OCI-LY7 (cell line): ENCODE measurements around the gene PDXK.

Experiments
- EZH2phosphoT487 ChIP-seq: fragments of 200-600 bp; sonication (generic); IDR thresholded peaks from 2 replicates; pipeline ENCODE4 v1.6.1; 2018; ENCODE audit warnings: low read depth, borderline replicate concordance, mild to moderate bottlenecking, mixed run types, antibody characterized with exemption, low read length, moderate library complexity, mixed read lengths
- TF ChIP-seq, protein P1 (sequence below): fragments of 200-600 bp; sonication (generic); conservative IDR thresholded peaks from 2 replicates; pipeline ENCODE4 v1.5.1; 2014; ENCODE audit warnings: mild to moderate bottlenecking, antibody characterized with exemption, low read length, moderate library complexity, mixed read lengths

DNA sequence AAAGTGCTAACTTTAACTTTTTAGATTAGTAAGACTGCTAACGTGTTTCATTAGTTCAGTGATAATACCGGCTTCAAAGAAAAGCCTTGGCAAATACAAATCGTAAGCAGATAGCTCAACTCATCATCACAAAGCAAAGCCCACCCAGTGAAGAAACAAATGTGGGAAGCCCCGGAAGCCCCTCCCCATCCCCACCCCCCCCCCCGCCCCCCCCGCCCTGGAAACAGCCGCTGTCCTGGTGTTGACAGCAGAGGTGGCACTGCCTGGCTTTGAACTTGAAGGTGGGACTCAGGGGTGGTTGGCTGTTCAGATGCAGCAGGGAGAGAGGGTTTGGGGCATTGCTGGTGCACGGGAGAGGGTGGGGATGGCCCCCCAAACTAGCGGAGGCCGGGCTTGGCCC, 14.1 kb downstream of the PDXK start:
- TF ChIP-seq, protein P1, sequence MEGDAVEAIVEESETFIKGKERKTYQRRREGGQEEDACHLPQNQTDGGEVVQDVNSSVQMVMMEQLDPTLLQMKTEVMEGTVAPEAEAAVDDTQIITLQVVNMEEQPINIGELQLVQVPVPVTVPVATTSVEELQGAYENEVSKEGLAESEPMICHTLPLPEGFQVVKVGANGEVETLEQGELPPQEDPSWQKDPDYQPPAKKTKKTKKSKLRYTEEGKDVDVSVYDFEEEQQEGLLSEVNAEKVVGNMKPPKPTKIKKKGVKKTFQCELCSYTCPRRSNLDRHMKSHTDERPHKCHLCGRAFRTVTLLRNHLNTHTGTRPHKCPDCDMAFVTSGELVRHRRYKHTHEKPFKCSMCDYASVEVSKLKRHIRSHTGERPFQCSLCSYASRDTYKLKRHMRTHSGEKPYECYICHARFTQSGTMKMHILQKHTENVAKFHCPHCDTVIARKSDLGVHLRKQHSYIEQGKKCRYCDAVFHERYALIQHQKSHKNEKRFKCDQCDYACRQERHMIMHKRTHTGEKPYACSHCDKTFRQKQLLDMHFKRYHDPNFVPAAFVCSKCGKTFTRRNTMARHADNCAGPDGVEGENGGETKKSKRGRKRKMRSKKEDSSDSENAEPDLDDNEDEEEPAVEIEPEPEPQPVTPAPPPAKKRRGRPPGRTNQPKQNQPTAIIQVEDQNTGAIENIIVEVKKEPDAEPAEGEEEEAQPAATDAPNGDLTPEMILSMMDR, result no peak
- no peak for TF ChIP-seq EZH2phosphoT487
